ENCODE results near the gene ERMN. TPM values are rescaled to one million over a fixed set of nuclear protein-coding genes. Genes with fewer than 3 reads are reported as not detected.

The ERMN gene
- total RNA-seq, 3 donors from 2014 or later, result 1.4 to 2.2 (median 1.6) TPM

DNA sequence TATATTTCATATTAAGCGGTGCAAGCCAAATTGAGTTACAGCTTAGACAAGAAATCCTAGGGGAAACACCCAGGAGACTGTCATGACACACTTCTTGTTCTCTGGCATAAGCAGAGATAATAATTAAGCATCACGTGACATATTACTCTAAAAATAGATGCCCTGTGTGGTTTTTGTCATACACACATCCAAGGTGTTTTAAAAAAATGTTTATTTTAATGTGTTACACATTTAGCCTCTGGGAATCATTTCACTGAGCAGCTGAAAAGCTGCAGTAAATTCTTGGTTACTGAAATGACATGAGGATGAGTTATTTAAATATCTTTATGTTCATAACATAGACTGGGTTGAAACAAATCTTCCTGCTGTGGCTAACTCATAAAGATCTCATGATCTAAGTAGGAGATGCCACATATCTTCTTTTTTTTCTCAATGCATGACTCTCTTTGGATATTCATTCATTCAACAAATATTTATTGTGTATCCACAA is 38.0 kb upstream of the ERMN start:
- no peak overlapping the region for H3K27ac ChIP-seq
- no peak for DNase-seq (ENCODE audit: low spot score in 2 of 2)
- no peaks in the 10 kb centered on the region for H3K4me1 ChIP-seq
- H3K27me3 ChIP-seq, result no peaks in the 10 kb centered on the region
- TF ChIP-seq POLR2AphosphoS5 (IDR thresholded peaks at IDR 0.05), result no peak
- TF ChIP-seq, protein P1, sequence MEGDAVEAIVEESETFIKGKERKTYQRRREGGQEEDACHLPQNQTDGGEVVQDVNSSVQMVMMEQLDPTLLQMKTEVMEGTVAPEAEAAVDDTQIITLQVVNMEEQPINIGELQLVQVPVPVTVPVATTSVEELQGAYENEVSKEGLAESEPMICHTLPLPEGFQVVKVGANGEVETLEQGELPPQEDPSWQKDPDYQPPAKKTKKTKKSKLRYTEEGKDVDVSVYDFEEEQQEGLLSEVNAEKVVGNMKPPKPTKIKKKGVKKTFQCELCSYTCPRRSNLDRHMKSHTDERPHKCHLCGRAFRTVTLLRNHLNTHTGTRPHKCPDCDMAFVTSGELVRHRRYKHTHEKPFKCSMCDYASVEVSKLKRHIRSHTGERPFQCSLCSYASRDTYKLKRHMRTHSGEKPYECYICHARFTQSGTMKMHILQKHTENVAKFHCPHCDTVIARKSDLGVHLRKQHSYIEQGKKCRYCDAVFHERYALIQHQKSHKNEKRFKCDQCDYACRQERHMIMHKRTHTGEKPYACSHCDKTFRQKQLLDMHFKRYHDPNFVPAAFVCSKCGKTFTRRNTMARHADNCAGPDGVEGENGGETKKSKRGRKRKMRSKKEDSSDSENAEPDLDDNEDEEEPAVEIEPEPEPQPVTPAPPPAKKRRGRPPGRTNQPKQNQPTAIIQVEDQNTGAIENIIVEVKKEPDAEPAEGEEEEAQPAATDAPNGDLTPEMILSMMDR (IDR thresholded peaks at IDR 0.05), result no peak
- no peak for TF ChIP-seq POLR2A (IDR thresholded peaks at IDR 0.05)
- H3K36me3 ChIP-seq, result no peaks in the 10 kb centered on the region
- H3K9me3 ChIP-seq, result no peaks in the 10 kb centered on the region
- no peak overlapping the region for H3K4me3 ChIP-seq
- intact Hi-C loops (cut with DNase I; ENCODE audit: low total_unique reads), result no loop called here

DNA sequence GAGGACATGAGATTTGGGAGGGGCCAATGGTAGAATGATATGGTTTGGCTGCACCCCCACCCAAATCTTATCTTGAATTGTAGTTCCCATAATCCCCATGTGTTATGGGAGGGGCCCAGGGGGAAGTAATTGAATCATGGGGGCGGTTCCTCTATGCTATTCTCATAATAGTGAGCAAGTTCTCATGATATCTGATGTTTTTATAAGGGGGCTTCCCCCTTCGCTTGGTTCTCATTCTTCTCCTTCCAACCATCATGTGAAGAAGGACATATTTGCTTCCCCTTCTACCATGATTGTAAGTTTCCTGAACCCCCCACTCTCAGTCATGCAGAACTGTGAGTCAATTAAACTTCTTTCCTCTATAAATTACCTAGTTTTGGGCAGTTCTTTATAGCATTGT is 37.0 kb upstream of the ERMN start:
- Histone ChIP-seq H3K9me3 (no peaks in the 10 kb centered on the region), H3K27ac (no peak overlapping the region), H3K4me3 (no peak overlapping the region), H3K4me1 (no peaks in the 10 kb centered on the region), H3K36me3 (no peaks in the 10 kb centered on the region), H3K27me3 (no peaks in the 10 kb centered on the region)
- no peak for DNase-seq (ENCODE audit: low spot score in 2 of 2)
- intact Hi-C loops (cut with DNase I; ENCODE audit: low total_unique reads), result no loop called here
- TF ChIP-seq POLR2AphosphoS5 (IDR thresholded peaks at IDR 0.05), result no peak
- TF ChIP-seq, protein P1 (IDR thresholded peaks at IDR 0.05), result no peak
- no peak for TF ChIP-seq POLR2A (IDR thresholded peaks at IDR 0.05)

DNA sequence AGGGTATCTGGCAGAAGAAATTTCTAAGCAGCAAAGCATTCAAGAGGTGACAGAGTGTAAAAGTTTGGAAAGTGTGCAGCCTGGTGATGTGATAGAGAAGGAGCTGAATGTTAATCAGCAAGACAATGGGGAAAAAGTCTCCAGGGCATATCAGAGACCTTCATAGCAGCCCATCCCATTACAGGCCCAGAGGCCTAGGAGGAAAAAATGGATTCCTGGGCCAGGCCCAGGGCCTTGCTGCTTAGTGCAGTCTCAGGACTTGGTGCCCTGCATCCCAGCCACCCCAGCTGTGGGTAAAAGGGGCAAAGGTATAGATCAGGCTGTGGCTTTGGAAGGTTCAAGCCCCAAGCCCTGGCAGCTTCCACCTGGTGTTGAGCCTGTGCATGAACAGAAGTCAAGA is 35.9 kb upstream of the ERMN start:
- TF ChIP-seq POLR2A (IDR thresholded peaks at IDR 0.05), result no peak
- no peak for TF ChIP-seq POLR2AphosphoS5 (IDR thresholded peaks at IDR 0.05)
- TF ChIP-seq, protein P1 (IDR thresholded peaks at IDR 0.05), result no peak
- no peak overlapping the region for H3K27ac ChIP-seq
- intact Hi-C loops (cut with DNase I; ENCODE audit: low total_unique reads), result no loop called here
- no peaks in the 10 kb centered on the region for H3K4me1 ChIP-seq
- no peak for DNase-seq (ENCODE audit: low spot score in 2 of 2)
- H3K4me3 ChIP-seq, result no peak overlapping the region
- no peaks in the 10 kb centered on the region for H3K9me3 ChIP-seq
- H3K27me3 ChIP-seq, result no peaks in the 10 kb centered on the region
- no peaks in the 10 kb centered on the region for H3K36me3 ChIP-seq

DNA sequence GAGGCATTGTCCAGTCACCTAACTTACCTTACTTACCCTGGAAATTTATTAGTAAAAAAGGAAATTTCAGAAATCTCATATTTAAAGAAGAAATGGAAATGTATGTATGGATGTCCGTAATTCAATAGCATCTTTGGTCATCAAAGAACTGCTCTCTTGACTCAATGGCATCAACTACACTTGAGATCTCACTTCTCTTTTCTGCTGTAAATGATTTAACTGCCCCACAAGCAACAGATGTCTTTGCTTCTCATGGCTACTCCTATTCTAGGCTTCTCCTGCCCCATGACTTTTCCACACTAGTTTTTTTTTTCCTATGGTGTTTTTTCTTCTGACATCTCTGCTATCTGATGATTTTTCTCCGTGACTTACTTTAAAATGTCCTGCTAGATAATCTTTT is 34.0 kb upstream of the ERMN start:
- TF ChIP-seq POLR2A (IDR thresholded peaks at IDR 0.05), result no peak
- TF ChIP-seq, protein P1 (IDR thresholded peaks at IDR 0.05), result no peak
- no peak for TF ChIP-seq POLR2AphosphoS5 (IDR thresholded peaks at IDR 0.05)
- Histone ChIP-seq H3K27me3 (no peaks in the 10 kb centered on the region), H3K9me3 (no peaks in the 10 kb centered on the region), H3K27ac (no peak overlapping the region), H3K4me3 (no peak overlapping the region), H3K36me3 (no peaks in the 10 kb centered on the region), H3K4me1 (no peaks in the 10 kb centered on the region)
- intact Hi-C loops (cut with DNase I; ENCODE audit: low total_unique reads), result no loop called here
- no peak for DNase-seq (ENCODE audit: low spot score in 2 of 2)

DNA sequence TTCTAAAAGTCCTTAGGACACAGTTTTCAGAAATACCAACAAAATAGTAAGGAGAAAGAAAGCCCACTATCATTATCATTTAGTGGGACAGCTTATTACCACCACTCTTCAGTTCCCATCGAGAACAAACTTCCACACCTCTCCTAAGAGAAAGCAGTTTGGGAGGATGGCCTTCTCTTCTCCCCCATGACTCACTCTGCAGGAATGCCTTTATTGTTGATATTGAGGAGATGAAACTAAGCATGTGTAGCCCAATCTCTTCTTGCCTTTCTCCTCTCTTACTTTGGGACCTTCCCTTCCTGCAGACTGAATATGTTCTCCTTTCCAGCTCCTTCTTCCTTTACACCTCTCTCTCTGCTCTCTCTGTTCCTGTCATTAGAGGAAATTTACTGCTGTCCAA is 30.0 kb upstream of the ERMN start:
- H3K4me3 ChIP-seq, result no peak overlapping the region
- no peak overlapping the region for H3K27ac ChIP-seq
- no peak for DNase-seq (ENCODE audit: low spot score in 2 of 2)
- H3K36me3 ChIP-seq, result no peaks in the 10 kb centered on the region
- intact Hi-C loops (cut with DNase I; ENCODE audit: low total_unique reads), result no loop called here
- no peaks in the 10 kb centered on the region for H3K9me3 ChIP-seq
- no peaks in the 10 kb centered on the region for H3K27me3 ChIP-seq
- TF ChIP-seq POLR2A (IDR thresholded peaks at IDR 0.05), result no peak
- TF ChIP-seq, protein P1 (IDR thresholded peaks at IDR 0.05), result no peak
- TF ChIP-seq POLR2AphosphoS5 (IDR thresholded peaks at IDR 0.05), result no peak
- no peaks in the 10 kb centered on the region for H3K4me1 ChIP-seq

All from breast epithelium (tissue), 4 donors.